Astrocyte (in vitro differentiated cells and primary cell): Measurements from ENCODE around the gene ZFYVE1. TPM values are rescaled to one million over a fixed set of nuclear protein-coding genes. Genes with fewer than 3 reads are reported as not detected.

Experiments used
- DNase-seq: peaks from one replicate; pipeline ENCODE4 v3.0.0-alpha.2; 2010; ENCODE audit warnings: low read depth
- FAIRE-seq: peaks from 2 replicates; lab custom pipeline; 2011; peaks lifted over from hg19 to GRCh38; lab: Jason Lieb, UNC
- H2AFZ ChIP-seq: 2 replicates; pipeline ENCODE4 v1.6.0; 2012; ENCODE audit warnings: low read depth, low read length, inconsistent platforms
- H3K27ac ChIP-seq: 2 replicates; pipeline ENCODE4 v1.5.1; 2011; ENCODE audit warnings: low read depth, low read length, inconsistent platforms
- H3K27me3 ChIP-seq: 2 replicates; pipeline ENCODE4 v1.6.0; 2011; ENCODE audit warnings: low read length, inconsistent platforms; ENCODE audit not compliant: insufficient read depth
- H3K36me3 ChIP-seq: 2 replicates; pipeline ENCODE4 v1.5.1; 2011; ENCODE audit warnings: low read length, inconsistent platforms; ENCODE audit not compliant: insufficient read depth
- H3K4me1 ChIP-seq: 2 replicates; pipeline ENCODE4 v1.5.1; 2011; ENCODE audit warnings: low read length, inconsistent platforms; ENCODE audit not compliant: insufficient read depth
- H3K4me2 ChIP-seq: 2 replicates; pipeline ENCODE4 v1.6.0; 2012; ENCODE audit warnings: low read length, inconsistent platforms
- H3K4me3 ChIP-seq: 2 replicates; pipeline ENCODE4 v1.5.1; 2011; ENCODE audit warnings: low read depth, mild to moderate bottlenecking, low read length, inconsistent platforms; ENCODE audit not compliant: insufficient read depth
- H3K79me2 ChIP-seq: 2 replicates; pipeline ENCODE4 v1.6.0; 2012; ENCODE audit warnings: mild to moderate bottlenecking, low read length, inconsistent platforms; ENCODE audit not compliant: insufficient read depth
- H3K9ac ChIP-seq: 2 replicates; pipeline ENCODE4 v1.6.0; 2012; ENCODE audit warnings: mild to moderate bottlenecking, low read length, inconsistent platforms
- H3K9me3 ChIP-seq: 2 replicates; pipeline ENCODE4 v1.5.1; 2012; ENCODE audit warnings: low read depth, mild to moderate bottlenecking, low read length, inconsistent platforms; ENCODE audit not compliant: insufficient read depth
- H4K20me1 ChIP-seq: 2 replicates; pipeline ENCODE4 v1.6.0; 2012; ENCODE audit warnings: low read length, inconsistent platforms; ENCODE audit not compliant: insufficient read depth
- H3K27ac Mint-ChIP-seq: one replicate; pipeline ENCODE4 v1.8.0; 2021; ENCODE audit warnings: mild to moderate bottlenecking, mixed read lengths; ENCODE audit not compliant: unreplicated experiment
- H3K27me3 Mint-ChIP-seq: one replicate; pipeline ENCODE4 v1.8.0; 2021; ENCODE audit warnings: low read depth, mixed read lengths; ENCODE audit not compliant: unreplicated experiment
- H3K36me3 Mint-ChIP-seq: one replicate; pipeline ENCODE4 v1.8.0; 2021; ENCODE audit warnings: low read depth, mixed read lengths; ENCODE audit not compliant: unreplicated experiment
- H3K4me1 Mint-ChIP-seq: one replicate; pipeline ENCODE4 v1.8.0; 2021; ENCODE audit warnings: low read depth, mixed read lengths; ENCODE audit not compliant: unreplicated experiment
- H3K4me3 Mint-ChIP-seq: one replicate; pipeline ENCODE4 v1.8.0; 2021; ENCODE audit warnings: mild to moderate bottlenecking, moderate library complexity, mixed read lengths; ENCODE audit not compliant: unreplicated experiment
- H3K9me3 Mint-ChIP-seq: one replicate; pipeline ENCODE4 v1.8.0; 2021; ENCODE audit warnings: mild to moderate bottlenecking, mixed read lengths; ENCODE audit not compliant: unreplicated experiment
- CTCF ChIP-seq: IDR thresholded peaks from 2 replicates; pipeline ENCODE4 v1.5.1; 2011; ENCODE audit warnings: low read depth, mild to moderate bottlenecking, inconsistent platforms, low read length, moderate library complexity; ENCODE audit not compliant: insufficient read depth
- EZH2 ChIP-seq: IDR thresholded peaks from 2 replicates; pipeline ENCODE4 v1.6.1; 2012; ENCODE audit warnings: mild to moderate bottlenecking, low read length, inconsistent platforms; ENCODE audit not compliant: insufficient read depth
- total RNA-seq: library from RNA; stranded (reverse); gene quantifications from 2 replicates; pipeline ENCODE4 v1.2.1, GENCODE V29; 2021

The ZFYVE1 gene
- total RNA-seq, 1 donor from 2014 or later = 34.3 TPM

GRCh38 chr14:72948481-72949138 is 78.3 kb downstream of the ZFYVE1 start:
- Histone ChIP-seq H4K20me1 (no peaks in the 10 kb centered on the region), H2AFZ (no peak overlapping the region), H3K27ac (no peak overlapping the region), H3K4me1 (peaks cover 17% of the 10 kb centered on the region), H3K9me3 (no peaks in the 10 kb centered on the region), H3K9ac (no peak overlapping the region), H3K36me3 (peaks cover 9% of the 10 kb centered on the region), H3K27me3 (no peaks in the 10 kb centered on the region), H3K79me2 (no peaks in the 10 kb centered on the region), H3K4me2 (no peak overlapping the region), H3K4me3 (no peak overlapping the region)
- H3K4me1 Mint-ChIP-seq = peaks cover 1% of the 10 kb centered on the region
- FAIRE-seq (no peak), DNase-seq (peak; percentile 37)
- peaks cover 22% of the 10 kb centered on the region for H3K36me3 Mint-ChIP-seq
- H3K27ac Mint-ChIP-seq = no peak overlapping the region
- H3K27me3 Mint-ChIP-seq = no peaks in the 10 kb centered on the region
- no peaks in the 10 kb centered on the region for H3K9me3 Mint-ChIP-seq
- peak; percentile 97 for TF ChIP-seq CTCF
- TF ChIP-seq EZH2 = no peak
- H3K4me3 Mint-ChIP-seq = no peak overlapping the region

- no peaks in the 10 kb centered on the region for H3K9me3 ChIP-seq
- H3K27me3 ChIP-seq = no peaks in the 10 kb centered on the region
- no peaks in the 10 kb centered on the region for H3K27me3 Mint-ChIP-seq
- no peak overlapping the region for H2AFZ ChIP-seq
- no peak overlapping the region for H3K27ac ChIP-seq
- H4K20me1 ChIP-seq = no peaks in the 10 kb centered on the region
- H3K4me1 ChIP-seq = peaks cover 17% of the 10 kb centered on the region
- H3K36me3 ChIP-seq = peaks cover 9% of the 10 kb centered on the region
- no peak overlapping the region for H3K4me3 Mint-ChIP-seq
- no peaks in the 10 kb centered on the region for H3K79me2 ChIP-seq
- H3K4me2 ChIP-seq = no peak overlapping the region
- peak; percentile 20 for DNase-seq
- H3K36me3 Mint-ChIP-seq = peaks cover 28% of the 10 kb centered on the region
- peaks cover 1% of the 10 kb centered on the region for H3K4me1 Mint-ChIP-seq
- H3K27ac Mint-ChIP-seq = no peak overlapping the region
- H3K9ac ChIP-seq = peak overlapping the region; percentile 27
- H3K4me3 ChIP-seq = no peak overlapping the region
- TF ChIP-seq EZH2 (no peak), CTCF (no peak)
- peak; percentile 5 for FAIRE-seq
- H3K9me3 Mint-ChIP-seq = no peaks in the 10 kb centered on the region
These were observed 79.3 kb downstream of the ZFYVE1 start for GRCh38 chr14:72947366-72948160.
